BJ (cell line): Measurements from ENCODE around the gene CELA2B. TPM values are rescaled to one million over a fixed set of nuclear protein-coding genes. Genes with fewer than 3 reads are reported as not detected.
"Not testable (repeated sequence)": the region's sequence is repeated elsewhere in the genome, so short reads cannot be mapped to it uniquely, and the experiment has no call there.

Experiments
- CTCF ChIA-PET: fragments of 350-600 bp; formaldehyde crosslinking; extraction: SDS; loops from one replicate; lab custom pipeline; 2021; ENCODE audit warnings: antibody characterized with exemption, inconsistent platforms; lab: Yijun Ruan, JAX
- POLR2A ChIA-PET: fragments of 300-600 bp; sonication (Branson Sonifier 250); formaldehyde crosslinking; extraction: SDS; loops from one replicate; lab custom pipeline; 2021; ENCODE audit warnings: antibody characterized with exemption; lab: Charles Lee
- DNase-seq: peaks from one replicate; pipeline ENCODE4 v3.0.0-alpha.2; 2011; ENCODE audit warnings: low read depth
- H3K27me3 ChIP-seq: 2 replicates; pipeline ENCODE4 v1.6.0; 2011; ENCODE audit warnings: low read length; ENCODE audit not compliant: control insufficient read depth, insufficient read depth
- H3K36me3 ChIP-seq: 2 replicates; pipeline ENCODE4 v1.5.1; 2011; ENCODE audit warnings: low read length; ENCODE audit not compliant: control insufficient read depth, insufficient read depth
- H3K4me3 ChIP-seq: 2 replicates; pipeline ENCODE4 v1.5.1; 2011; ENCODE audit warnings: low read depth, mild to moderate bottlenecking, control low read depth, low read length
- polyA minus RNA-seq: library from RNA; depleted of rRNA, polyadenylated mRNA; stranded (reverse); fragments of >200 nt; gene quantifications from 2 replicates; pipeline ENCODE4 v1.2.3, GENCODE V29; 2011; rRNA and poly(A)+ RNA removed
- polyA plus RNA-seq: library from polyadenylated mRNA; depleted of rRNA; stranded (reverse); fragments of >200 nt; gene quantifications from 2 replicates; pipeline ENCODE4 v1.2.3, GENCODE V29; 2011; rRNA removed
- TF ChIP-seq, protein P1 (sequence below): IDR thresholded peaks from 2 replicates; pipeline ENCODE4 v1.5.1; 2011; ENCODE audit warnings: low read depth, mild to moderate bottlenecking, control low read depth, inconsistent platforms, low read length, moderate library complexity; ENCODE audit not compliant: insufficient read depth

Gene CELA2B
- not detected in 2 replicates for polyA plus RNA-seq
- not detected in 2 replicates for polyA minus RNA-seq

DNA sequence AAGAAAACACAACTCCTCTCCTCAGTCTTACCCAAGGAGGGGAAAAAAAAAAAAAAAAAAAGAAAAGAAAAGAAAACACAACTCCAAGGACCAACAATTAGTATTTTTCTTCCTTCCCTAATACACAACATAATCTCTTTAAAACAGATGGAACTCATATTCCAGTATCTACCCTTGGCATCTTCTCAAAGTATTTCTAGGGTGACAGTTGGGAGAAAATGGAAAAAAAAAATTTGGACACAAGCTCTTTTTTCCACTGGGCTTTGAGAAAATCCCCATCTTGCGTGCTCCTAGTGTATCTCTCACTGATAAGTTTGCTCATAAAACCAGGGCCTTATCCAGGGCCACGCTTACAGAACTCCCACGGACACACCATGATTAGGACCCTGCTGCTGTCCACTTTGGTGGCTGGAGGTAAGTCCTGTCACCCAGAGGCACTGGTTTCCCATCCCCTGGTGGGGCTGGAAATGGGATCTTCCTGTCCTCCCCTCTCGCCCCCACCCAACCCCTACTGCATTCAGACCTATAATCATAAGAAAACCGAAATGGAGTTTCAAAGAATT lies at the start of gene CELA2B:
TSS of gene CELA2B (plus strand) at position 353 of the 563 bp plus-strand sequence. CDS start at position 375, 22 bp downstream.
- ChIA-PET POLR2A (no interaction called here), CTCF (no interaction called here)

DNA sequence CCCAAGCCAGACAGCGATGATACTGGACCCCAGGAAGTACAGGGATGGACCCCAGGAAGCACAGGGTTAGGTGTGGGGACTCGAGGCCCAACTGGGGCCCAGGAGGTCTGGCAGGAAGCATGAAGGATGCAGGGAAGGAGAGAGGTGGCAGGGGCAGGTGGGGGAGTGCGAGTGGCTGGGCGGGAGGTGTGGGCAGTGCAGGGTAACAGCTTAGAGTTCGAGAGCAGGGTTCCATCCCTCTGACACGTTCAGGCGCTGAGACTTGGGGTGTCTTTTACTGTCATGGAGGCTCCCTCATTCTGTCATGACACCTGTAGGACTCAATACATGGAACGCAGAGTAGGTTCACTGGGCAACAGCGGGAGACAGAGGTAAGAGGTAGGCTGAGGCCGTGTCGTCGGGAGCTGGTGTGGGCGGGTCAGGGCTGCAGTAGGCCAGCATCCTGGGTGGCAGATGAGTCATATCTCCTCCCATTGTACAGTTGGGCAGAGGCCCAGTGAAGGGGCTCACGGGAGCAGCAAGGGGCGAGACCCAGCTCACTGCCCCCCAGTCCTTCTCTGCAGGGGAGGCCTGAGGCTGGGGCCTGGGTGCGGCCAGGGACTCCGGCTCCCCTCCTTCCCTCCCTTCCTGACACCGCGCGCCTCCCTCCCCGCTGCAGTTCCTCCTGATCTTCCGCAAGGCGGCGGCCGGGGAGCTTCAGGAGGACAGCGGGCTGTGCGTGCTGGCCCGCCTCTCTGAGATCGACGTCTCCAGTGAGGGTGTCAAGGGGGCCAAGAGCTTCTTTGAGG lies 49.2 kb upstream of the CELA2B start:
- POLR2A ChIA-PET = no interaction called here
- CTCF ChIA-PET = interaction anchor here (0.5 to 13.1 kb wide), 2 partner anchors 36 to 104 kb away, joined by 3 to 242 read pairs; no protein-coding TSS in a partner anchor
- Histone ChIP-seq H3K36me3 (peaks cover 5% of the 10 kb centered on the region), H3K27me3 (no peaks in the 10 kb centered on the region), H3K4me3 (no peak overlapping the region)
- DNase-seq = no peak
- TF ChIP-seq, protein P1, sequence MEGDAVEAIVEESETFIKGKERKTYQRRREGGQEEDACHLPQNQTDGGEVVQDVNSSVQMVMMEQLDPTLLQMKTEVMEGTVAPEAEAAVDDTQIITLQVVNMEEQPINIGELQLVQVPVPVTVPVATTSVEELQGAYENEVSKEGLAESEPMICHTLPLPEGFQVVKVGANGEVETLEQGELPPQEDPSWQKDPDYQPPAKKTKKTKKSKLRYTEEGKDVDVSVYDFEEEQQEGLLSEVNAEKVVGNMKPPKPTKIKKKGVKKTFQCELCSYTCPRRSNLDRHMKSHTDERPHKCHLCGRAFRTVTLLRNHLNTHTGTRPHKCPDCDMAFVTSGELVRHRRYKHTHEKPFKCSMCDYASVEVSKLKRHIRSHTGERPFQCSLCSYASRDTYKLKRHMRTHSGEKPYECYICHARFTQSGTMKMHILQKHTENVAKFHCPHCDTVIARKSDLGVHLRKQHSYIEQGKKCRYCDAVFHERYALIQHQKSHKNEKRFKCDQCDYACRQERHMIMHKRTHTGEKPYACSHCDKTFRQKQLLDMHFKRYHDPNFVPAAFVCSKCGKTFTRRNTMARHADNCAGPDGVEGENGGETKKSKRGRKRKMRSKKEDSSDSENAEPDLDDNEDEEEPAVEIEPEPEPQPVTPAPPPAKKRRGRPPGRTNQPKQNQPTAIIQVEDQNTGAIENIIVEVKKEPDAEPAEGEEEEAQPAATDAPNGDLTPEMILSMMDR = no peak

More for the DNA sequence above, at the start of gene CELA2B:
- TF ChIP-seq, protein P1 = no peak
- no peak within 1 kb of the TSS for H3K4me3 ChIP-seq
- H3K27me3 ChIP-seq = no peaks in the 10 kb centered on the region
- no peaks in the 10 kb centered on the region for H3K36me3 ChIP-seq
- DNase-seq = no peak

DNA sequence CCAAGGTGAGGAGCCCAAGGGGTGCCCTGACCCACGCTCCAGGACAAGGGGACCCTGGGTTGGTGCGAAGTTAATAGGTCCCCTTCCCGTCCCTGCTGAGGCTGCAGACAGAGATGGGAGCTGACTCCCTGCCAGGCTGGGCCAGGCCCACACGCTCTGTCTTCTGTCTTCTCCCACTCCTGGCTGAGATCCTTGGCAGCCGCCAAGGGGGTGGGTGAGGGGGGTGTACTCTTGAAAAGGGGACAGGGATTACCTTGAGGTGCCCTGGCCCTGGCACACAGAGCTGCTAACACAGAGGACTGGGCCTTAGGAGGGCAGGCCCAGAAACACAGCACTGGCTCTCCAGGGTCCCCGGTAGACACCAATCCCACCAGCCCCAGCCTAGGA lies 48.6 kb upstream of the CELA2B start:
- ChIA-PET CTCF (interaction anchor here (13.1 kb wide), 1 partner anchor 105 kb away, joined by 242 read pairs; no protein-coding TSS in a partner anchor), POLR2A (no interaction called here)
- Histone ChIP-seq H3K4me3 (no peak overlapping the region), H3K36me3 (peaks cover 5% of the 10 kb centered on the region), H3K27me3 (no peaks in the 10 kb centered on the region)
- DNase-seq = no peak
- TF ChIP-seq, protein P1 = no peak

DNA sequence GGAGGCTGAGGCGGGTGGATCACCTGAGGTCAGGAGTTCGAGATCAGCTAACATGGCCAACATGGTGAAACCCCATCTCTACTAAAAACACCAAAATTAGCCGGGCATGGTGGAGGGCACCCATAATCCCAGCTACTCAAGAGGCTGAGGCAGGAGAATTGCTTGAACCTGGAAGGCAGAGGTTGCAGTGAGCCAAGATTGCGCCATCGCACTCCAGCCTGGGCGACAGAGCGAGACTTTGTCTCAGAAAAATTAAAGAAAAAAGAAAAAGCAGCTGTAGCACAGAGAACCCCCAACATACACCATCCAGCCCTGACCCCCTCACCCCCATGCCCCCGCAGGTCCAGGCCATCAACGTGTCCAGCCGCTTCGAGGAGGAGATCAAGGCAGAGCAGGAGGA lies 47.7 kb upstream of the CELA2B start:
- H3K4me3 ChIP-seq, POLR2A ChIA-PET, H3K27me3 ChIP-seq, DNase-seq, H3K36me3 ChIP-seq: not testable (repeated sequence)
- CTCF ChIA-PET = interaction anchor here (1.0 to 13.1 kb wide), 3 partner anchors 106 to 275 kb away, joined by 3 to 242 read pairs (median 4); partner anchors contain the start of gene TMEM51

DNA sequence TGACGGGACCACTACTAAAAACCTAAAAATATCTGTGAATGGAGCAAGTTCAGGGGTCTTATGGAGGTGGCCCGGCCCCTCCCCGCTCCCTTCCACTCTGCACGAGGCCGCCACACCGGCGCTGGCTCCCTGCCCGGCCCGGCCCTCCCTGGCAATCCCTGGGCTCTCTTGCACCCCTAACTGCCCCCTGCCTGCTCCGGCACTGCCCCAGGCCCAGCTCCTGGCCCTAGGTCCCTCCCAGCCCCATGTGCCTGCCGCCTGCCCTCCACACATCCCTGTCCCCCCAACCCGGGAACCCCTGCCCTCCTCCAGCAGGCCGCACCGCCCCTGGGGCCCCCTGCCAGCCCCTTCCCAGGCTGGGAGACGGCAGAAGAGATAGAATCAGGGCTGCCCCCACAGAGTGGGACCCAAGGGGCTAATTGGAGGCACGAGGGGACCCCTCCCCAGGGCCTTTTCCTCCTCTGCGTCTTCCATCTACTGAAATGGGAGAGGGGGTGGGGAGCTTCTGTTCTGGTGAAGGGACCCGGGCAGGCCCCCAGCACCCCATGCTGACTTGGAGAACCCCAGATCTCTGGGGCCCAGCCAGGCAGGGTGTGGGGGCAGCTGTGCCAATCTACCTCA lies 47.0 kb upstream of the CELA2B start:
- CTCF ChIA-PET = interaction anchor here (1.0 to 13.1 kb wide), 6 partner anchors 23 to 276 kb away, joined by 3 to 242 read pairs (median 4); partner anchors contain the start of gene TMEM51
- no peak for DNase-seq

More for the DNA sequence above, 47.0 kb upstream of the CELA2B start:
- no peak overlapping the region for H3K4me3 ChIP-seq
- TF ChIP-seq, protein P1 = no peak
- peaks cover 5% of the 10 kb centered on the region for H3K36me3 ChIP-seq
- POLR2A ChIA-PET = no interaction called here
- no peaks in the 10 kb centered on the region for H3K27me3 ChIP-seq
